ENCODE data around the gene MEG3. TPM values are rescaled to one million over a fixed set of nuclear protein-coding genes. Genes with fewer than 3 reads are reported as not detected.

Gene MEG3
- total and polyA plus RNA-seq, 2 experiments from 2014 or later = not detected

DNA sequence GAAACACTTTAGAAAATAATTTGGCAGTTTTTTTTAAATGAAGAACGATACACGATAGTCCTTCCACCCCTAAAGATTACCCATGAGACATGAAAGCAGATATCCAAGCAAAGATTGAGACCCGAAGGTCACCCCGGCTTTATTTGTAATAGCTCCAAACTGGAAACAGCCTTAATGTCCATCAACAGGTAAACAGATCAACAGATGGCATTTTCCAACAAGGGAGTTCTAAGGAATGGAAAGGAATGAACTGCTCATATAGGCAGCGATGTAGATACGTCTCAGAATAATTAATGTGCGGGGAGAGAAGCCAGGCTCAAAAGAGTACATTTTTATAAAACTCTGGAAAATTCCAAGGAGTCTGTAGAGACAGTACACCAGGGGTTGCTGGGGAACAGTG is 23.7 kb upstream of the MEG3 start (continued):
- TF ChIP-seq REST (IDR thresholded peaks at IDR 0.05; ENCODE audit: unreplicated experiment) (no peak), POLR2AphosphoS5 (IDR thresholded peaks at IDR 0.05; ENCODE audit: low read depth) (no peak), CREB1 (CRISPR knock-in tag; IDR thresholded peaks at IDR 0.05; ENCODE audit: low read depth) (no peak), JUNB (IDR thresholded peaks at IDR 0.05; ENCODE audit: unreplicated experiment) (no peak)

- Mint-ChIP-seq H3K36me3 (ENCODE audit: low read depth) (peaks cover 7% of the 10 kb centered on the region; the same call in 2 of the 3 replicates), H3K27me3 (ENCODE audit: insufficient read depth, low read depth, poor library complexity) (peaks cover 12% of the 10 kb centered on the region), H3K4me3 (no peak overlapping the region), H3K27ac (no peak overlapping the region), H3K9me3 (peaks cover 15% of the 10 kb centered on the region), H3K4me1 (peaks cover 21% of the 10 kb centered on the region)
- Histone ChIP-seq H3K9me2 (ENCODE audit: insufficient read depth) (no peaks in the 10 kb centered on the region), H3K4me2 (no peak overlapping the region), H2AFZ (no peak overlapping the region), H3K27ac (ENCODE audit: low read depth) (no peak overlapping the region), H3K36me3 (ENCODE audit: insufficient read depth) (no peaks in the 10 kb centered on the region), H3K27me3 (ENCODE audit: insufficient read depth) (no peaks in the 10 kb centered on the region), H4K20me1 (replicated peaks; ENCODE audit: insufficient read depth) (no peaks in the 10 kb centered on the region), H3K79me2 (replicated peaks; ENCODE audit: insufficient read depth) (no peaks in the 10 kb centered on the region), H3F3A (replicated peaks; ENCODE audit: low read depth) (no peaks in the 10 kb centered on the region), H3K4me1 (ENCODE audit: insufficient read depth) (peaks cover 14% of the 10 kb centered on the region), H3K4me3 (no peak overlapping the region)
- no peak for ATAC-seq
- DNase-seq (ENCODE audit: low spot score) = no peak
- TF ChIP-seq EZH2 (IDR thresholded peaks at IDR 0.05; ENCODE audit: low read depth, unreplicated experiment) (no peak), CREB1 (CRISPR knock-in tag; IDR thresholded peaks at IDR 0.05; ENCODE audit: low read depth) (no peak), STAT1 (IDR thresholded peaks at IDR 0.05; ENCODE audit: unreplicated experiment) (no peak), ZNF114 (CRISPR knock-in tag; IDR thresholded peaks at IDR 0.05) (no peak), JUNB (IDR thresholded peaks at IDR 0.05; ENCODE audit: unreplicated experiment) (no peak), POLR2AphosphoS5 (IDR thresholded peaks at IDR 0.05; ENCODE audit: low read depth) (no peak), REST (IDR thresholded peaks at IDR 0.05; ENCODE audit: unreplicated experiment) (no peak), EZH2phosphoT487 (IDR thresholded peaks at IDR 0.05; ENCODE audit: unreplicated experiment) (no peak)
- TF ChIP-seq, protein P1, sequence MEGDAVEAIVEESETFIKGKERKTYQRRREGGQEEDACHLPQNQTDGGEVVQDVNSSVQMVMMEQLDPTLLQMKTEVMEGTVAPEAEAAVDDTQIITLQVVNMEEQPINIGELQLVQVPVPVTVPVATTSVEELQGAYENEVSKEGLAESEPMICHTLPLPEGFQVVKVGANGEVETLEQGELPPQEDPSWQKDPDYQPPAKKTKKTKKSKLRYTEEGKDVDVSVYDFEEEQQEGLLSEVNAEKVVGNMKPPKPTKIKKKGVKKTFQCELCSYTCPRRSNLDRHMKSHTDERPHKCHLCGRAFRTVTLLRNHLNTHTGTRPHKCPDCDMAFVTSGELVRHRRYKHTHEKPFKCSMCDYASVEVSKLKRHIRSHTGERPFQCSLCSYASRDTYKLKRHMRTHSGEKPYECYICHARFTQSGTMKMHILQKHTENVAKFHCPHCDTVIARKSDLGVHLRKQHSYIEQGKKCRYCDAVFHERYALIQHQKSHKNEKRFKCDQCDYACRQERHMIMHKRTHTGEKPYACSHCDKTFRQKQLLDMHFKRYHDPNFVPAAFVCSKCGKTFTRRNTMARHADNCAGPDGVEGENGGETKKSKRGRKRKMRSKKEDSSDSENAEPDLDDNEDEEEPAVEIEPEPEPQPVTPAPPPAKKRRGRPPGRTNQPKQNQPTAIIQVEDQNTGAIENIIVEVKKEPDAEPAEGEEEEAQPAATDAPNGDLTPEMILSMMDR (conservative IDR thresholded peaks at IDR 0.05; ENCODE audit: low read depth in 2 of 2) = no peak
- TF ChIP-seq, protein P2, sequence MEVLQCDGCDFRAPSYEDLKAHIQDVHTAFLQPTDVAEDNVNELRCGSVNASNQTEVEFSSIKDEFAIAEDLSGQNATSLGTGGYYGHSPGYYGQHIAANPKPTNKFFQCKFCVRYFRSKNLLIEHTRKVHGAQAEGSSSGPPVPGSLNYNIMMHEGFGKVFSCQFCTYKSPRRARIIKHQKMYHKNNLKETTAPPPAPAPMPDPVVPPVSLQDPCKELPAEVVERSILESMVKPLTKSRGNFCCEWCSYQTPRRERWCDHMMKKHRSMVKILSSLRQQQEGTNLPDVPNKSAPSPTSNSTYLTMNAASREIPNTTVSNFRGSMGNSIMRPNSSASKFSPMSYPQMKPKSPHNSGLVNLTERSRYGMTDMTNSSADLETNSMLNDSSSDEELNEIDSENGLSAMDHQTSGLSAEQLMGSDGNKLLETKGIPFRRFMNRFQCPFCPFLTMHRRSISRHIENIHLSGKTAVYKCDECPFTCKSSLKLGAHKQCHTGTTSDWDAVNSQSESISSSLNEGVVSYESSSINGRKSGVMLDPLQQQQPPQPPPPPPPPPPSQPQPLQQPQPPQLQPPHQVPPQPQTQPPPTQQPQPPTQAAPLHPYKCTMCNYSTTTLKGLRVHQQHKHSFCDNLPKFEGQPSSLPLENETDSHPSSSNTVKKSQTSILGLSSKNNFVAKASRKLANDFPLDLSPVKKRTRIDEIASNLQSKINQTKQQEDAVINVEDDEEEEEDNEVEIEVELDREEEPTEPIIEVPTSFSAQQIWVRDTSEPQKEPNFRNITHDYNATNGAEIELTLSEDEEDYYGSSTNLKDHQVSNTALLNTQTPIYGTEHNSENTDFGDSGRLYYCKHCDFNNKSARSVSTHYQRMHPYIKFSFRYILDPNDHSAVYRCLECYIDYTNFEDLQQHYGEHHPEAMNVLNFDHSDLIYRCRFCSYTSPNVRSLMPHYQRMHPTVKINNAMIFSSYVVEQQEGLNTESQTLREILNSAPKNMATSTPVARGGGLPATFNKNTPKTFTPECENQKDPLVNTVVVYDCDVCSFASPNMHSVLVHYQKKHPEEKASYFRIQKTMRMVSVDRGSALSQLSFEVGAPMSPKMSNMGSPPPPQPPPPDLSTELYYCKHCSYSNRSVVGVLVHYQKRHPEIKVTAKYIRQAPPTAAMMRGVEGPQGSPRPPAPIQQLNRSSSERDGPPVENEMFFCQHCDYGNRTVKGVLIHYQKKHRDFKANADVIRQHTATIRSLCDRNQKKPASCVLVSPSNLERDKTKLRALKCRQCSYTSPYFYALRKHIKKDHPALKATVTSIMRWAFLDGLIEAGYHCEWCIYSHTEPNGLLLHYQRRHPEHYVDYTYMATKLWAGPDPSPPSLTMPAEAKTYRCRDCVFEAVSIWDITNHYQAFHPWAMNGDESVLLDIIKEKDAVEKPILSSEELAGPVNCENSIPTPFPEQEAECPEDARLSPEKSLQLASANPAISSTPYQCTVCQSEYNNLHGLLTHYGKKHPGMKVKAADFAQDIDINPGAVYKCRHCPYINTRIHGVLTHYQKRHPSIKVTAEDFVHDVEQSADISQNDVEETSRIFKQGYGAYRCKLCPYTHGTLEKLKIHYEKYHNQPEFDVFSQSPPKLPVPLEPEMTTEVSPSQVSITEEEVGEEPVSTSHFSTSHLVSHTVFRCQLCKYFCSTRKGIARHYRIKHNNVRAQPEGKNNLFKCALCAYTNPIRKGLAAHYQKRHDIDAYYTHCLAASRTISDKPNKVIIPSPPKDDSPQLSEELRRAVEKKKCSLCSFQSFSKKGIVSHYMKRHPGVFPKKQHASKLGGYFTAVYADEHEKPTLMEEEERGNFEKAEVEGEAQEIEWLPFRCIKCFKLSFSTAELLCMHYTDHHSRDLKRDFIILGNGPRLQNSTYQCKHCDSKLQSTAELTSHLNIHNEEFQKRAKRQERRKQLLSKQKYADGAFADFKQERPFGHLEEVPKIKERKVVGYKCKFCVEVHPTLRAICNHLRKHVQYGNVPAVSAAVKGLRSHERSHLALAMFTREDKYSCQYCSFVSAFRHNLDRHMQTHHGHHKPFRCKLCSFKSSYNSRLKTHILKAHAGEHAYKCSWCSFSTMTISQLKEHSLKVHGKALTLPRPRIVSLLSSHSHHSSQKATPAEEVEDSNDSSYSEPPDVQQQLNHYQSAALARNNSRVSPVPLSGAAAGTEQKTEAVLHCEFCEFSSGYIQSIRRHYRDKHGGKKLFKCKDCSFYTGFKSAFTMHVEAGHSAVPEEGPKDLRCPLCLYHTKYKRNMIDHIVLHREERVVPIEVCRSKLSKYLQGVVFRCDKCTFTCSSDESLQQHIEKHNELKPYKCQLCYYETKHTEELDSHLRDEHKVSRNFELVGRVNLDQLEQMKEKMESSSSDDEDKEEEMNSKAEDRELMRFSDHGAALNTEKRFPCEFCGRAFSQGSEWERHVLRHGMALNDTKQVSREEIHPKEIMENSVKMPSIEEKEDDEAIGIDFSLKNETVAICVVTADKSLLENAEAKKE (CRISPR knock-in tag; IDR thresholded peaks at IDR 0.05) = no peak
Measured at GRCh38 chr14:100802766-100803165, 23.2 kb upstream of the MEG3 start.

Measured in GM23338 (cell line).